Measurements from ENCODE around the gene ZFP14.
A peak's percentile ranks its signal among the peaks of the same experiment; 100 is the strongest.
"Not testable (repeated sequence)": the region's sequence is repeated elsewhere in the genome, so short reads cannot be mapped to it uniquely, and the experiment has no call there.

The ZFP14 gene

DNA sequence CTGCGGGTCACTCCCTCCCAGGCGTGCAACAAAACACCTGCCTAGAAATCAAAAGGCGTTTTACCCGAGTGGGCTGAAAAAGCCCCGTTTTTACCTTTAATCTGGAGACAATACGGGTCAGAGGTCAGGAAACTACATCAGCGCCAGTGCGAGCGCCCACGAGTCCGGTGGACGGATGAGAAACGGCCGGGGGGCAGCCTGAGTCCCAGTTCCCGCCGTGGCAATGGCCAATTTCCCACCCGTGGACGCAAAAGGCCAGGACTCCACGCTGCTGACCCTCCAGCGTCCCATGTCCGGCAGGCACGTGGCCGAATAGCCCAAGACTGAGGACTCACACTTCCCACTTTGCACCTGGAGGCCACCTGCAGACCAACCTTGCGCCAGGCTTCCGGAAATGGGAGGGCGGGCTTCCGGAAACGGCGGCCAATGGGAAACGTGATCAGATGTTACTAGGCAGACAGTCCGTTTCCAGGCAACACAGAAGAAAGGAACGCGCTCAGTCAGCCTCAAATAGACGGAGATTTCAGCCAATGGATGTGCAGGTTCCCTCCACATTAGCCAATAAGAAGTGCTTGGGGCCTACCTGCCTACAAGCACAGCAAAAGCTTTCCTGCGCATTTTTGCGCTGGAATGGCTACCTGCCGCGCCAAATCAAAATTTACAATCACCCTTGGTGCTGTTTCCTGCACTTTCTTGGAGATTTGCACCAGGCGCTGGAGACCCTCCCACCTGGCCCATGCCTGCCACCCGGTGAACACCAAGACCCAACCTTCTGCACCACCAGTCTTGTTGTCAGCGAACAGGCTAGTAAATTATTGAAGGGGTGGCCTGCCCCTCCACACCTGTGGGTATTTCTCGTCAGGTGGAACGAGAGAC lies 47.4 kb downstream of the ZFP14 start:
- DNase-seq (ENCODE audit: low spot score) = peak; percentile 95

DNA sequence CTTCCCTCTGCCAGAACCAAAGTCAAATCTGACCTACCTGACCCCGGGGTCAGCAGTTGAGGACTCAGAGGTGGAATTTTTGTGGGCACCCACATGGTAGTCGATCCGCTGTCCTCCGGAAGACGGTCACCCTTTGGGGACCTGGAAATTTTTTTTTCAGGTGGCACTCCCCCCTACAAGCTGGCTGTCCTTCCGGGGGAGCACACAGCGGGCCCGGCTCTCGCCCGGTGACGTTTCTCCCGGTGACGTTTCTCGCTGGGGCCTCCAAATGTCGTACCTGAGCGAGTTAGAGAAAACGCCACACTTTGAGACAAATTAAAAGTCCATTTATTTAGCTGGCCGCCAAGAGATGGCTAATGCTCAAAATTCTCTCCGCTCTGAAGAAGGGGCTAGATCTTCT lies 48.8 kb downstream of the ZFP14 start:
- DNase-seq (ENCODE audit: low spot score) = no peak

GRCh38 chr19:36329534-36329933 lies 49.5 kb downstream of the ZFP14 start:
- not testable (repeated sequence) for DNase-seq (ENCODE audit: low spot score)

DNA sequence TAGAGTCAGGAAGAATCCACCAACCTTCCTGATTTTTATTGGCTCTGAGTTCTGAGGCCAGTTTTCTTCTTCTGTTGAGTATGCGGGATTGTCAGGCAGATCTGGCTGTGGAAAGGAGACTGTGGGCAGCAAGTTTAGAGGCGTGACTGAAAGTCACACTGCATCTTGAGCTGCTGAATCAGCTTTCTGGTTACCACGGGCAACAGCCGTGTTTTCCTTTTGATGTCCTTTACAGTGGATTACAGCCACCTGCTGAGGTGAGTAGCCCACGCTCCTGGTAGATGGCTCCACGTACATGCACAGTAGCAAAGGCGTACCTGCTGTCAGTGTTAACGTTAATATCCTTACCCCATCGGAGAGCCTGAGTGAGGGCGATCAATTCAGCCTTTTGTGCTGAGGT lies 52.4 kb downstream of the ZFP14 start:
- DNase-seq (ENCODE audit: low spot score) = not testable (repeated sequence)

GRCh38 chr19:36315164-36315563 lies 63.8 kb downstream of the ZFP14 start:
- DNase-seq (ENCODE audit: low spot score) = not testable (repeated sequence)

DNA sequence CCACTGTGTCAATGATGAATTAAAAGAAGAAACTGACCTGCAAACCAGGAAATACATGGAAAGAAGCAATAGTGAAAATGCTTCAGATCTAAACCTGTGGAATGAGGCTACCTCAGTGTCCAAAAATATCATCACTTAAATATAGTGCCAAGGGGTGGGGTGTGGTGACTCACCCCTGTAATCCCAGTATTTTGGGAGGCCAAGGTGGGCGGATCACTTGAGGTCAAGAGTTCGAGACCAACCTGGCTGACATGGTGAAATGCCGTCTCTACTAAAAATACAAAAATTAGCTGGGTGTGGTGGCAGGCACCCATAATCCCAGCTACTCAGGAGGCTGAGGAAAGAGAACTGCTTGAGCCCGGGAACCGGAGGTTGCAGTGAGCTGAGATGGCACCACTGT lies 64.9 kb downstream of the ZFP14 start:
- not testable (repeated sequence) for DNase-seq (ENCODE audit: low spot score)

DNA sequence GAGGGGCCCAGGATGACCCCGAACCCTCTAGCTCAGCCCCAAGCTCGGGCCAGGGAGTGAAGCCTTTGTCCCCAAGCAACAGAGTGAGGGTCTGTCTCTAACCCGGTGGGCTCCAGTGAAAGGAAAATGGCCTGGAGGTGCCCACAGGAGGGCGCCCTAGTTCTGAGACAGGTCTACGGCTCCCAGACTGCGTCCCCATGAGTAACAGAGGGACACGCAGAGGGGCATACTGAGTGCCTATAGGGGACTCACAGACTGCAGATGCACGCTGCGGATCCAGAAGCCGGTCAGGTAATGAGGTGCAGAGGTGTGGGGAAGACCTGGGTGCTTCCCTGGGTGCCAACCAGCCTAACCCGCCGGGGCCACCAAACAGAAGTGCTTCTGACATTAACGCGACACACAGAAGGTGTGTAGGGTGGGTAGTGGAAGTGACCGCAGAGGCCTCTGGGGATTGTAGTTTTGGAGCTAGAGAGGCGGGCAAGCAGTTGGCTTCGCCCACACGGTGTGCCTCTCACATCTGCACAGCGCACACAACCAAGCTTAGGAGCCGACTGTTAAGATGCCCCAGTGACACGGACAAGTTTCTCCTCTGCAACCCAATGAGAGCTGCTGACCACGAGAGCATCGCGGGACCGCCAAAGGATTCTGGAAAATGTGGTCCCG lies 67.8 kb downstream of the ZFP14 start:
- DNase-seq (ENCODE audit: low spot score) = not testable (repeated sequence)

- DNase-seq (ENCODE audit: low spot score) = not testable (repeated sequence)
Observed at GRCh38 chr19:36310416-36310990, 68.5 kb downstream of the ZFP14 start.

GRCh38 chr19:36309759-36310158 lies 69.2 kb downstream of the ZFP14 start:
- DNase-seq (ENCODE audit: low spot score) = not testable (repeated sequence)

GRCh38 chr19:36309309-36309708 lies 69.7 kb downstream of the ZFP14 start:
- DNase-seq (ENCODE audit: low spot score) = not testable (repeated sequence)

- DNase-seq (ENCODE audit: low spot score) = not testable (repeated sequence)
Observed at GRCh38 chr19:36292317-36292716, 86.7 kb downstream of the ZFP14 start.

All from pons (tissue), 1 donor.